Kidney (tissue), 14 donors: ENCODE results near the gene LRIT3. TPM values are rescaled to one million over a fixed set of nuclear protein-coding genes. Genes with fewer than 3 reads are reported as not detected.
"Not testable (repeated sequence)": the region's sequence is repeated elsewhere in the genome, so short reads cannot be mapped to it uniquely, and the experiment has no call there.

Experiments used
- DNase-seq, 5 donors: peaks; one replicate each; pipeline ENCODE4 v3.0.0-alpha.2; 2013 to 2020
- FAIRE-seq: peaks from 2 replicates; lab custom pipeline; 2012; peaks lifted over from hg19 to GRCh38; lab: Jason Lieb, UNC
- H3K27ac ChIP-seq, 2 donors: one replicate each; pipeline ENCODE4 v1.7.0; 2013; ENCODE audit warnings: low read depth in 2 of 2, low read length in 2 of 2, inconsistent platforms in 1 of 2
- H3K27me3 ChIP-seq: one replicate; pipeline ENCODE4 v1.7.1; 2013; ENCODE audit warnings: low read length, inconsistent platforms; ENCODE audit not compliant: control insufficient read depth, insufficient read depth
- H3K36me3 ChIP-seq, 3 donors: one replicate each; pipeline versions ENCODE4 v1.7.0 to v1.7.1; 2013; ENCODE audit warnings: low read length in 3 of 3, control low read depth in 1 of 3, inconsistent platforms in 1 of 3; ENCODE audit not compliant: insufficient read depth in 3 of 3, control insufficient read depth in 2 of 3
- H3K4me1 ChIP-seq, 3 donors: one replicate each; pipeline versions ENCODE4 v1.7.0 to v1.7.1; 2013; ENCODE audit warnings: low read length in 3 of 3, inconsistent platforms in 1 of 3, low read depth in 1 of 3; ENCODE audit not compliant: control insufficient read depth in 2 of 3, insufficient read depth in 2 of 3
- H3K4me3 ChIP-seq, 3 donors: one replicate each; pipeline versions ENCODE4 v1.7.0 to v1.8.1; 2013; ENCODE audit warnings: low read length in 3 of 3, control low read depth in 1 of 3, inconsistent platforms in 1 of 3
- H3K9ac ChIP-seq, 3 donors: one replicate each; pipeline versions ENCODE4 v1.7.0 to v1.7.1; 2013; ENCODE audit warnings: low read length in 3 of 3, control low read depth in 1 of 3, inconsistent platforms in 1 of 3
- H3K9me3 ChIP-seq, 3 donors: one replicate each; pipeline versions ENCODE4 v1.7.0 to v1.7.1; 2013; ENCODE audit warnings: low read length in 3 of 3, control low read depth in 1 of 3, inconsistent platforms in 1 of 3; ENCODE audit not compliant: control insufficient read depth in 2 of 3, insufficient read depth in 1 of 3
- intact Hi-C: fragments of 100-400 bp; cut with DNase I; formaldehyde crosslinking; loops from one replicate; pipeline ENCODE4 v1.11.1; 2022
- polyA plus RNA-seq: library from polyadenylated mRNA; stranded (reverse); fragments of 350-450 nt; fragmentation: Illumina TruSeq; extraction: RNeasy Lipid Tissue Mini Kit (QIAGEN cat#74804); gene quantifications from one replicate; pipeline ENCODE4 v1.2.3, GENCODE V29; 2014; ENCODE audit warnings: low read depth, low replicate concordance; ENCODE audit not compliant: insufficient read depth
- total RNA-seq: library from RNA; stranded (reverse); fragmentation: NEBNext Ultra II Directional; extraction: Animal tissue kit (Norgen Biotek cat#: 25700); gene quantifications from one replicate; pipeline ENCODE4 v1.2.1, GENCODE V29; 2021
- TF ChIP-seq, protein P1 (sequence below): IDR thresholded peaks from 3 replicates; pipeline ENCODE4 v1.5.1; 2012; ENCODE audit warnings: mild to moderate bottlenecking, moderate library complexity, borderline replicate concordance; ENCODE audit not compliant: insufficient read depth; ENCODE audit errors: extremely low read depth
- donor health status: control.
- donor health status: control.
- donor health status: control.
- donor health status: control.
- donor health status: control.
- donor health status: DM: yes; HTN: yes; CAD: no.
- donor health status: Normal renal cell carcinoma (clear cell type).

Gene LRIT3
- total and polyA plus RNA-seq, 2 donors from 2014 or later = 0.25 to 0.62 TPM

DNA sequence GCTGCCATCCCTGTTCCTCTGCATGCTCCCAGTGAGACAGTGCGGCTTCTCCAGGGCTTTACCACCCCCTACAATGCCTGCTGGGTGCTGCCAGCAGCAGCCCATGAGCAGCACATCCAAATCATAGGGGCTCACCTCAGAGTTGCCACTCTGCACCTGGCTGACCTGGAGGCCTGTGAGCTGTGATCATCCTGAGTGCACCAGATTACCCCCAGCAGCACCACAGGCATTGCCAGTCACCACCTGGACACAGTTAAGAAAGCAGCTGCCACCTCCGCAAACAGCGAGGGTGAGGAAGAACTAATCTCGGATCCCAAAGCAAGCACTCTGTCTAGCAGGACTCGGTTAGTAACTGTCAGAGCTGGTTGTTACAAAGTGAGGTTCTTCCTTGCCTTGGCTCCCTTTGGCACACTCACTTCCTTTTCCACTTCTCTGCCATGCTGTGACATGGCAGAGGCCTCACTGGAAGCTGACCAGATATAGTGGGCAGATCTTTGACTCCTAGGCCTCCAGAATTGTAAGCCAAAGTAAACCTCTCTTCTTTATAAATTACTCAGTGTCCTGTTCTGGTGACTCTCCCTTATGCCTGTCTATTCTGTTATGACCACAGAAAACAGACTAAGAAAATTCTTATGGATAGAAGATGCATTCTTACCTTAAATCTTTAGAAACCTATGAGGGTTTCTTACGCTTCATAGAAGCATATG, 25.2 kb downstream of the LRIT3 start:
- intact Hi-C loops = no loop called here
- Histone ChIP-seq H3K4me3 (no peak overlapping the region), H3K4me1 (no peaks in the 10 kb centered on the region), H3K9ac (no peak overlapping the region), H3K27me3 (no peaks in the 10 kb centered on the region), H3K36me3 (no peaks in the 10 kb centered on the region), H3K27ac (no peak overlapping the region), H3K9me3 (no peaks in the 10 kb centered on the region)
- FAIRE-seq (no peak), DNase-seq (no peak)
- TF ChIP-seq, protein P1, sequence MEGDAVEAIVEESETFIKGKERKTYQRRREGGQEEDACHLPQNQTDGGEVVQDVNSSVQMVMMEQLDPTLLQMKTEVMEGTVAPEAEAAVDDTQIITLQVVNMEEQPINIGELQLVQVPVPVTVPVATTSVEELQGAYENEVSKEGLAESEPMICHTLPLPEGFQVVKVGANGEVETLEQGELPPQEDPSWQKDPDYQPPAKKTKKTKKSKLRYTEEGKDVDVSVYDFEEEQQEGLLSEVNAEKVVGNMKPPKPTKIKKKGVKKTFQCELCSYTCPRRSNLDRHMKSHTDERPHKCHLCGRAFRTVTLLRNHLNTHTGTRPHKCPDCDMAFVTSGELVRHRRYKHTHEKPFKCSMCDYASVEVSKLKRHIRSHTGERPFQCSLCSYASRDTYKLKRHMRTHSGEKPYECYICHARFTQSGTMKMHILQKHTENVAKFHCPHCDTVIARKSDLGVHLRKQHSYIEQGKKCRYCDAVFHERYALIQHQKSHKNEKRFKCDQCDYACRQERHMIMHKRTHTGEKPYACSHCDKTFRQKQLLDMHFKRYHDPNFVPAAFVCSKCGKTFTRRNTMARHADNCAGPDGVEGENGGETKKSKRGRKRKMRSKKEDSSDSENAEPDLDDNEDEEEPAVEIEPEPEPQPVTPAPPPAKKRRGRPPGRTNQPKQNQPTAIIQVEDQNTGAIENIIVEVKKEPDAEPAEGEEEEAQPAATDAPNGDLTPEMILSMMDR = no peak

DNA sequence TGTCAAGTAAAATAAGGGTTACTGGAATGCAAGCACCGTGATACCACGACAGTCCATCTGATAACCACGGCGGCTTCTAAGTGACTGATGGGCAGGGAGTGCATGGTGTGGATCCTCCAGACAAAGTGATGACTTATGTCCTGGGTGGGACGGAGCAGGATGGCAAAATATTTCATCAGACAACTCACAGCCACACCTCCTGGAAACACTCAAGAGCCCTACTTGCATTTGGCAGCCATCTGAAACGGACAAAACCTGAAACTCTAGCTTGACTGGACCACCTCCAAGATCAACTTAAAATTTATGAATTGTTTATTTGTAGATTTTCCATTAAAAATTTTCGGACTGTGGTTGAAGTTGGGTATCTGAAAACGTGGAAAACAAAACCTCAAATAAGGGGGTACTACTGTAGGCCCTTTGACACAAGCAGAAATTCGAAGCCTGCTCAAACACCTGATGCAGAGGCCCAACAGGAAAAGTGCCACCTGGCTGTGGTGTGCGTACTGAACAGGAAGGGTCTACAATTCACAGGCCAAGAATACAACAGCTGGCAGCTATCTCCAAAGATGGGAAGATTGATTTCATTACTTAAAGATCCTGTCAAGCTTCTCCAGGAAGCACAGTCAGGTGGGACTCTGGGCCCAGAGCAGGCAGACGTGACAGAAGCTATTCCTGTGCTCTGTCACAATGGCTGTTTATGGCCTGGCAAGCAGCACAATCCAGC, 26.0 kb downstream of the LRIT3 start:
- no peaks in the 10 kb centered on the region for H3K36me3 ChIP-seq
- DNase-seq (peak in 2 of 5 donors; percentile 10 to 22), FAIRE-seq (no peak)
- no peaks in the 10 kb centered on the region for H3K9me3 ChIP-seq
- no peak overlapping the region for H3K4me3 ChIP-seq
- H3K27me3 ChIP-seq = no peaks in the 10 kb centered on the region
- H3K9ac ChIP-seq = no peak overlapping the region
- intact Hi-C loops = no loop called here
- TF ChIP-seq, protein P1 = no peak
- H3K4me1 ChIP-seq = no peaks in the 10 kb centered on the region
- H3K27ac ChIP-seq = no peak overlapping the region

DNA sequence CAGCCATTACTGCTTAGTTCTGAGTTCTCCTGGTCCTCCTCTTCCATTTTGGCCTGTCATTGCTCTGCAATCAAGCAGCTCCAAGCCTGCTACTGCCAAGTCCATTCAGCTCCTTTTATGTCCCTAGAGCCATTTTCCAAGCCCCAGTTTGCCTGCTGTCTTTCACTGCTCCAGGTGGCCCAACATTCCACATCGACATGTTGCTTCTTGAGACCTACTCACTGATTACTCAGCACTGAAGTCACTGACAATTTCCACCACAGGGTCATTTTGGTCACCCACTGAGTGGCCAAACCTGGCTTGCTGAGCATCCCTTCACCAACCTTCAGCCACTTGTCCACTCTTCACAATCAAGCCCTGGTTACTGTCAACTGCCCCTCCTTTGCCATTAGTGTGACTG, 27.2 kb downstream of the LRIT3 start:
- H3K9me3 ChIP-seq = no peaks in the 10 kb centered on the region
- FAIRE-seq = no peak
- H3K27ac ChIP-seq = no peak overlapping the region
- H3K9ac ChIP-seq = no peak overlapping the region
- no peaks in the 10 kb centered on the region for H3K36me3 ChIP-seq
- TF ChIP-seq, protein P1 = no peak
- H3K4me3 ChIP-seq = no peak overlapping the region
- no peak for DNase-seq
- intact Hi-C loops = no loop called here
- H3K4me1 ChIP-seq = no peaks in the 10 kb centered on the region
- no peaks in the 10 kb centered on the region for H3K27me3 ChIP-seq

DNA sequence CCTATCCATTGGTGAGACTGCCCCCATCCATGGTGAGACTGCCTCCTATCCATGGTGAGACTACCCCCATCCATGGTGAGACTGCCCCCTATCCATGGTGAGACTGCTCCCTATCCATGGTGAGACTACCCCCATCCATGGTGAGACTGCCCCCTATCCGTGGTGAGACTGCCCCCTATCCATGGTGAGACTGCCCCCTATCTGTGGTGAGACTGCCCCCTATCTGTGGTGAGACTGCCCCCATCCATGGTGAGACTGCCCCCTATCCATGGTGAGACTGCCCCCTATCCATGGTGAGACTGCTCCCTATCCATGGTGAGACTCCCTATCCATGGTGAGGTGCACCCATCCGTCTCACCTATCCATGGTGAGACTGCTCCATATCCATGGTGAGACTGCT, 27.6 kb downstream of the LRIT3 start:
- H3K9ac ChIP-seq, intact Hi-C loops, H3K4me1 ChIP-seq, H3K27ac ChIP-seq, H3K9me3 ChIP-seq, DNase-seq, H3K36me3 ChIP-seq, FAIRE-seq, H3K27me3 ChIP-seq, H3K4me3 ChIP-seq: not testable (repeated sequence)
